Stimulated activated naive CD8-positive, alpha-beta T cell treated with anti-CD3 and anti-CD28 coated beads, Interleukin-15, Interleukin-2, amounts not matched to agents 100 ng/mL and 50 ng/mL, for 24 hours (primary cell): ENCODE data around the gene SLC7A6OS.

ENCODE experiments used
- H3K27ac Mint-ChIP-seq: one replicate; pipeline ENCODE4 v1.8.0; 2021; ENCODE audit warnings: mild to moderate bottlenecking, mixed read lengths
- H3K27me3 Mint-ChIP-seq: one replicate; pipeline ENCODE4 v1.8.0; 2021; ENCODE audit warnings: mixed read lengths
- H3K36me3 Mint-ChIP-seq: one replicate; pipeline ENCODE4 v1.8.0; 2021; ENCODE audit warnings: low read depth, mixed read lengths
- H3K4me1 Mint-ChIP-seq: one replicate; pipeline ENCODE4 v1.8.0; 2021; ENCODE audit warnings: low read depth, mixed read lengths
- H3K4me3 Mint-ChIP-seq: one replicate; pipeline ENCODE4 v1.8.0; 2021; ENCODE audit warnings: mild to moderate bottlenecking, mixed read lengths
- H3K9me3 Mint-ChIP-seq: one replicate; pipeline ENCODE4 v1.8.0; 2021; ENCODE audit warnings: mixed read lengths

The SLC7A6OS gene

DNA sequence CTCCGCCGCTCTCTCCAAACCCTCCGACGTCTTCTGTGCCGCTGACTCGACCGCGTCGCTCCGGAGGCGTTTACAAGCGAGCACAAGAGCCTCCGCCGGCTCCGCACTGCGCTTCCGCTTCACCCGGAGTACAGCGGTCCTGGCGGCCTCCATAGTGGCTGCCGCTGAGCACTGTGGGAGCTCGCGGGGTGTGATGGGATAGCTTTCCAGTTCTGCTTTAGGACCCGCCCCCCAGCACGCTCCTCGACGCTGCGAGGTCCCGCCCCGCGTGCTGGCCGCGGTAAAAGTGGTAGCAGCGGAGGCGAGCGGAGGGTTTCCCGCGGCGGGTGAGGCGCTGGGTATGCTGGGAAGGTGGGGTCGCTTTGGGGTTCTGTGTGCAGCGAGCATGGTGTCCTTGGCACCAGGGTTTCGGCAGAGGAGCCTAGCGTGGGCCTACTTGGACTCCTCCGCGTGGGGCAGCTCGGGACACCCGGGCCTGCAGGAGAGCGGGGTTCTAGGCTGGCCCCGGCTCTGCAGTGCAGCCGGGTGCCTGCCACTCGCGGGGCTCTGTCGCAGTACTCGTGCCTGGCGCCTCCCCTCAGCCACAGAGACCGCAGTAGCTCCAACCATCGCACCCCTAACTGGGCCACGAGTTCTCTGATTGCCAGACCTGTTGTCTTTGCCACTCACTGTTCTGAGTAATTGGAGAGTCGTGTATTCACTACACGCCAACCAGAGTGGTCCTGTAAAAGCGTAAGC is at the start of gene SLC7A6OS, which contains the start of gene PRMT7:
TSS of gene SLC7A6OS (minus strand) at position 173 of the 738 bp plus-strand sequence. CDS start at position 153, 20 bp downstream.
TSS of gene PRMT7 (plus strand) at position 246 of the 738 bp plus-strand sequence. CDS start 4,961 bp downstream, outside the sequence.
- Mint-ChIP-seq H3K9me3 (no peaks in the 10 kb centered on the region), H3K27ac (peak within 1 kb of the TSS; percentile 86), H3K27me3 (no peaks in the 10 kb centered on the region), H3K4me3 (peak within 1 kb of the TSS; percentile 89), H3K36me3 (peaks cover 36% of the 10 kb centered on the region), H3K4me1 (peaks cover 48% of the 10 kb centered on the region)

DNA sequence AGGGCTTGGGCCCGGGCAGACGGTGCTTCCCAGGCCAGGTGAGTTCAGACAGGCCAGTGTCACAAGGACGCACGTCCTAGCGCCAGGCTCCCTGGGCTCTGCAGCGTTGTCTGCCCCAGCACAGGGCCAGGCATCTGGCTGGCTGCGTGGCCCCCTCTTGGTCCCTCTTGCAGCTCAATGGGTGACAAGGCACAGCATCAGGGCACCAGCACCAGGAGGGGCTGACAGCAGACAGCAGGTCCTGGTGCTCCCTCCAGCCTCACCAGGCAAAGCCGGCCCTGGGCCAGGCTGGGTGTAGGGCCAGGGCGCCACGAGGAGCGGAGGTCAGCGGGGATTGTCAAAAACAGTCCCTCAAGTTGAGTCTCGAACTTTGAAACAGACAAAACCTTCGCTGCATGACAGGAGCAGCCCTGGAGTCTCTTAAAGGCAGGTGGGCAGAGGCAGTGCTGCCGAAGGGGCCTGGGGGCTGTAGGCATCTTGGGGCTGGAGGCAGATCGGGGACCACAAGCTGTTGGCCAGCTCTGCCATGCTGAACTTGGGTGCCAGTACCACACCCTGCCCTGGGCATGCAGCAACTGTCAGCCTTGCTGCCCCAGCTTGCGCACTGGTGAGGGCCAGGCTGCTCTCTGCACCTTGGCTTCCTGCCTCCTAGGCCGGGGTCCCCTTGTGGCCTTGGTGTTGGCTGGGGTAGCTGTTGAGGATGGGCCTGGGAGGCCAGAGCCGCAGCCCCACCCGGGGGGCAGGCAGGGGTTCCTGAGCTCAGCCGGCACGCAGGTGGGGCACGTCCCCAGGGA is 48.8 kb upstream of the SLC7A6OS start:
- H3K27me3 Mint-ChIP-seq: no peaks in the 10 kb centered on the region
- peaks cover 35% of the 10 kb centered on the region for H3K36me3 Mint-ChIP-seq
- H3K4me1 Mint-ChIP-seq: peaks cover 30% of the 10 kb centered on the region
- H3K4me3 Mint-ChIP-seq: no peak overlapping the region
- H3K9me3 Mint-ChIP-seq: no peaks in the 10 kb centered on the region
- no peak overlapping the region for H3K27ac Mint-ChIP-seq

DNA sequence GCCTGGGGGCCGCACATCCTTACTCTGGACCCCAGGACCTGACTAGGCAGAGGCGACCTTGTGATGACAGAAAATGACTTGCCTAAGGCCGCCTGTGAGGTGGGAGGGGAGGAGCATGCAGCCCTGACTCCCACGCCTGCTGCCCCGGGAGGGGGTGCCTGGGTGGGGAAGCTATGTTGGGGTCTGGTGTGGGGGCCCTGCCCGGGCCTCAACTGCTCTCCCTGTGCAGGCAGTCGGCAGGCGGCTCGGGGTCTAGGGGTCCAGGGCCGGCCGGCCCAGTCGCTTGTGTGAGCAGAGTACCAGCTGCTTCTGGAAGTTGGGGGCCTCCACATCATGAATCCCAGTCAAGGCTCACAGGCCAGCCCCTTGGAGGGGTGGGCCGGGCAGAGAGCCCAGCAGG is 48.2 kb upstream of the SLC7A6OS start:
- Mint-ChIP-seq H3K27me3 (no peaks in the 10 kb centered on the region), H3K4me3 (no peak overlapping the region), H3K36me3 (peaks cover 40% of the 10 kb centered on the region), H3K4me1 (peaks cover 30% of the 10 kb centered on the region), H3K9me3 (no peaks in the 10 kb centered on the region), H3K27ac (no peak overlapping the region)

DNA sequence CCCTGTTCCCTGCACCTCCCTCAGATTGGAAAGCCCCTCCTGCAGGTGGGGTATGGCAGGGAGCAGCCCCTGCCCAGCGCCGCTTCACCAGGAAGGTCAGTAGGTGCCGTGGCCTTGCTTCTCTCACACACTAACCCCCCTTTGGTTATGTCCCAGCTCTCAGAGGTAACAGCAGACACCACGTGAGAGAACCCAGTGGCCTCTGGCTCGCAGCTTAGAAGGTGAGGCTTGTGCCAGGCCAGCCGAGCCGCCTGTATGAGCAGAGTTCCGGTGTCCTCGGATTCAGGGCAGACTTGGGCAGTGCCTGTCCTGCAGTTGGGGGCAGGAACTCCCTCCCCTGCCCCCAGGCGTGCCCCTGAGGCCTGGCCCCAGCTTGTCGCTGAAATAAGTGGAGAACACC is 47.2 kb upstream of the SLC7A6OS start:
- H3K9me3 Mint-ChIP-seq: no peaks in the 10 kb centered on the region
- H3K36me3 Mint-ChIP-seq: peaks cover 49% of the 10 kb centered on the region
- H3K4me3 Mint-ChIP-seq: no peak overlapping the region
- no peak overlapping the region for H3K27ac Mint-ChIP-seq
- H3K4me1 Mint-ChIP-seq: peaks cover 30% of the 10 kb centered on the region
- H3K27me3 Mint-ChIP-seq: no peaks in the 10 kb centered on the region

DNA sequence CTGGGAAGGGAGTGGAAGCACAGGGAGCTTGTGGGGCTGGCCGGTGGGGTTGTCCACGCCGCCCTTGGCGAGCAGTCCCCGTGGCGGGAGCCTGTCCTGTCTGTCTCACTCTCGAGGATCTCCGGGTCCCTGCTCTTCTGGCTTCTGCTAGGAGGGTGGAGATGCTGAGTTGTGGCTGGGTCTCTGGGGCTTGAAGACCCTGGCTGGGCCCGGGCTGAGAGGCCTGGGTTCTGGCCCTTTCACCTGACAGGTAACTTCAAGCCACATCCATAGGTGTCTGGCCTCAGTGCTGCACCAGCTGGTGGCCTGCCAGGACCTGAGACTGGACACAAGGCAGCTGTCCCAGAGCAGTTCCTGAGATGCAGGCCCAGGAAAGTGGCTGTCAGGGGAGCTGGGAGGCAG is 46.8 kb upstream of the SLC7A6OS start:
- Mint-ChIP-seq H3K27me3 (no peaks in the 10 kb centered on the region), H3K4me1 (peaks cover 30% of the 10 kb centered on the region), H3K4me3 (no peak overlapping the region), H3K36me3 (peaks cover 52% of the 10 kb centered on the region), H3K27ac (no peak overlapping the region), H3K9me3 (no peaks in the 10 kb centered on the region)

DNA sequence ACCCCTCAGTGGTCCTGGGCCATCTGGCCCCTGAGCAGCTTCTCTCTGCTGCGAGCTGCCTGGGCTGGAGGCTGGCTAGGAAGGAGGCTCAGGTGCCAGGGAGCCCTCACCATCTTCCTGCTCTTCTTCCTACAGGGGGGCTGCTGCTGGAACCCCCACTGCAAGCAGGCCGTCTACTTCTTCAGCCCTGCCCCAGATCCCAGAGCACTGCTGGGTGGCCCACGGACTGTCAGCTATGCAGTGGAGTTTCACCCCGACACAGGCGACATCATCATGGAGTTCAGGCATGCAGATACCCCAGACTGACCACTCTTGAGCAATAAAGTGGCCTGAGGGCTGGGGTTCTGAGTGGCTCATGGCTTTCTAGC is 46.2 kb upstream of the SLC7A6OS start:
- Mint-ChIP-seq H3K9me3 (no peaks in the 10 kb centered on the region), H3K4me1 (peaks cover 30% of the 10 kb centered on the region), H3K27me3 (no peaks in the 10 kb centered on the region), H3K27ac (no peak overlapping the region), H3K4me3 (no peak overlapping the region), H3K36me3 (peaks cover 56% of the 10 kb centered on the region)

DNA sequence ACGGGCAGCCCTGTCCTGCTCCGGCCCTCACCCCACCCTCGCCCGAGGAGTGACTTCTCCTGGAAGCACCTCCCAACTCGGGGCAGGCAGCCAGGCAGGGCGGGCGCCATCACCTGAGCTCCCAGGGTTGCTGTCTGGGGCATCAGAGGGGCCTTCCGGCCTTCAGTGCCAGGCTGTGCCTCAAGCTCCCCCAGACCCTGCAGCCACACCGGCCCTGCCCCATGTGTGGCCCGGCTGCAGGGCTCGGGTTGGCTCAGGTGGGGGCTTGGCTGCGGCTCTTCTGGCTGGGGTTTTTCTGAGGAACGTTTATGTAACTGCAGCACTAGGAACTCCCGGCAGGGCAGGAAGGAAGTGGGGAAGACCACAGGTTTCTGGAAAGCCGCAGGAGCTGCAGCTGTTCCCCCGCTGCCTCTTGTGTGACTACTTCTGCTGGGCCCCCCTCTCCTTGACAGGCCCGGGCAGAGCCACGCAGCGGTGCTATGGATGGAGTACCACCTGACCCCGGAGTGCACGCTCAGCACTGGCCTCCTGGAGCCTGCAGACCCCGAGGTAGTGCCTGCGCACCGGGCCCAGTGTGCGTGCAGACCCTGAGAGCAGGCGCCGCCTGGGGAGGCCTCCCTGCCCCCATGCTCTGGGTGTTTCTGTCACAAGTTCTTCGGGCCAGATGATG is 45.6 kb upstream of the SLC7A6OS start:
- Mint-ChIP-seq H3K36me3 (peaks cover 62% of the 10 kb centered on the region), H3K4me1 (peaks cover 30% of the 10 kb centered on the region), H3K27ac (no peak overlapping the region), H3K9me3 (no peaks in the 10 kb centered on the region), H3K27me3 (no peaks in the 10 kb centered on the region), H3K4me3 (no peak overlapping the region)

DNA sequence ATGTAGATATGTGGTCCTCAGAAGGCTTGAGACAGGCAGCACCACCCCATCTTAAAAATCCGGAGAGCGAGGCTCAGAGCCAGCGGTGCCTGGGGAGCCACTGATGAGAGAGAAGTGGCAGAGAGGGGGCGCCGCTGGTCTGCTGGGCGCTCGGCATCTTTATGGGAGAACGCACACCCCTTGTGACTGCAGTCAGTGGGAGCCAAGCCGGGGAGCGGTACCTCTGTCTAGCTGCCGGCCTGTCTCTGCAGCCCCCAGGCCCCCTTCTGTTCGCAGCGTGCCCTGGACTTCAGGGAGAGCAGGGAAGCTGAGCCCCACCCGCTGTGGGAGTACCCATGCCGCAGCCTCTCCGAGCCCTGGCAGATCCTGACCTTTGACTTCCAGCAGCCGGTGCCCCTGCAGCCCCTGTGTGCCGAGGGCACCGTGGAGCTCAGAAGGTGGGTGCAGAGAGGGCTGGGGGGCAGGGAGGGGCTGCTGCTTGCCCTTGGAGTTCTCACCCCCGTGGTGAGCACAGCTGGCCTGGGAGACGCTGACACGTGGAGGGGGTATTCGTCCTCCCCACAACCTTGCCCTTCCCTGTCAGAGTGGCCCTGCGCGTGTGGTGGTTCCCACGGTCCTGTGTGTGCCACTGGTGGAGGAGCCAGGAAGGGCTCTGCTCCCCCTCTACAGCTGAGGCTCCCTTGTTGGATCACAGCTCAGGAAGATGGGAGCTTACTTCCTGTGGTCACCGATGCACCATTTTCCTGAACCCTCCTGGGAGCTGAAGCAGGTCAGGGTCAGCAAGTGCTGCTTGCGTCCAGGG is 44.9 kb upstream of the SLC7A6OS start:
- H3K36me3 Mint-ChIP-seq: peaks cover 65% of the 10 kb centered on the region
- H3K4me3 Mint-ChIP-seq: no peak overlapping the region
- H3K27me3 Mint-ChIP-seq: no peaks in the 10 kb centered on the region

DNA sequence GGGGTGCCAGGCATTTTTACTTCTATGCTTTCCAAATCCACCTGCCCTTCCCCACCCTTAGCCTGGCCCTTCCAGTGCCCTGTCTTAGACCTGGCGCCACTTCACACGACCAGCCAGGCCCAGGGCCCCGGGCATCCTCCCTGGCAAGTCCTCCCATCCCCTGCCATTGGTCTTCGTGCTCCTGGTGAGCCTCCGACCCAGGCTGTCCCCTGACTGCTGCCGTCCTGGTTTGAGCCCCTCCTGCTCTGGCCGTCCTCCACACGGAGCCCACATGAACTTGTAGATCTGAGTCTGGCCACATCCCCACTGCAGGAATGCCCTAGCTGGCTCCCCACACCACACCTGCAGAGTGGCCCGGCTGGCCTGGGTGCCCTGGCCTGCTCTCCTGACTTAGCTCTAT is 44.1 kb upstream of the SLC7A6OS start:
- H3K4me1 Mint-ChIP-seq: peaks cover 30% of the 10 kb centered on the region
- H3K4me3 Mint-ChIP-seq: no peak overlapping the region
- H3K27ac Mint-ChIP-seq: no peak overlapping the region
- H3K27me3 Mint-ChIP-seq: no peaks in the 10 kb centered on the region
- no peaks in the 10 kb centered on the region for H3K9me3 Mint-ChIP-seq
- peaks cover 68% of the 10 kb centered on the region for H3K36me3 Mint-ChIP-seq

More for the DNA sequence above, 44.9 kb upstream of the SLC7A6OS start:
- H3K27ac Mint-ChIP-seq: no peak overlapping the region
- no peaks in the 10 kb centered on the region for H3K9me3 Mint-ChIP-seq
- peaks cover 30% of the 10 kb centered on the region for H3K4me1 Mint-ChIP-seq

DNA sequence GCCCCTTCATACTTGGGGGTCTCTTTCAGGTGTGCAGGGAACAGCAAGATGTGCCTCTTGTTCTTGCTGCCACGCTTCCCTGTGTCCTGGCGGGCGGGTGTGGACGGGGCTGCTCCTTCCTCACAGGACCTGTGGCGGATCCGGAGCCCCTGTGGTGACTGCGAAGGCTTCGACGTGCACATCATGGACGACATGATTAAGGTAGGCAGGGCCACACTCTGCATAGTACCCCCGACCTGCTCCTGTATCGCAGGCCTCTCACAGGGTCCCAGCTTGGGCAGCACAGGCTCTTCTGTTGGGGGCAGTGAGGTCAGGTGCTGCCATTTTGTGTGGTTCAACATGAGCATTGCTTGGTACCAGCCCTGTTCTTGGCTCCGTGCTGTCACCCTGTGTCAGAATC is 42.6 kb upstream of the SLC7A6OS start:
- Mint-ChIP-seq H3K9me3 (no peaks in the 10 kb centered on the region), H3K27me3 (no peaks in the 10 kb centered on the region), H3K4me1 (peaks cover 29% of the 10 kb centered on the region), H3K36me3 (peaks cover 75% of the 10 kb centered on the region), H3K4me3 (no peak overlapping the region), H3K27ac (no peak overlapping the region)

DNA sequence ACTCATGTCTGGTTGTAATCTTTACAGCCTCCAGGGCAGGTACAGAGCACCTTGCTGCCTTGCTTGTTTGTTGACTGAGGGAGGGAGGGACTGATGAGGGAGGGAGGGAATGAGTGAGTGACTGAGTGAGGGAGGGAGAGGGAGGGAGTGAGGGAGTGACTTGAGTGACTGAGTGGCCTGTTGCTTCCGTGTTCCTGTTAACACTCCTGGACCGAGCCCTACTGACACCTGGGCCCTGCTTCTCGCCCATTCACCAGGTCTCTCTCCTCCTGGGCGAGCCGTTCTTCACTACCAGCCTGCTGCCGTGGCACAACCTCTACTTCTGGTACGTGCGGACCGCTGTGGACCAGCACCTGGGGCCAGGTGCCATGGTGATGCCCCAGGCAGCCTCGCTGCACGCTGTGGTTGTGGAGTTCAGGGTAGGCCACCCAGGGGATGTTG is 41.3 kb upstream of the SLC7A6OS start:
- no peaks in the 10 kb centered on the region for H3K9me3 Mint-ChIP-seq
- H3K36me3 Mint-ChIP-seq: peaks cover 75% of the 10 kb centered on the region

DNA sequence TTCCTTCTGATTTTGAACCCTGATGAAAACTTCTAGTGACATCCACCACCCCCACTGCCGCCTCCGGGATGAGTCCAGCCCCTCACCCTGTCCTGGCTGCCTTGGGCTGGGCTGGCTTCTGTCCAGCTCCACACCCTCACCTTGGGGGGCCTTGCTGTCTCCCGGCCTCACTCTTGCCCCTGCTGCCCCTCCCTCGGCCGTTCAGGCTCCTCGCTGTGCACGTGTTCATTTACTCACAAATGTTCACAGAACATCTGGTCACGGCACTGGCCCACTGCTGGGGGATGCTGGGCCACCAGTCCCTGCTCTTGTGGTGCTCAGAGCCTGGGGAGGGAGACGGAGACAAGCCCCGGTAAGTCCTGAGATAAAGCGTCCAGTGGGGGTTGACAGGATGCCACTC is 40.7 kb upstream of the SLC7A6OS start:
- Mint-ChIP-seq H3K27me3 (no peaks in the 10 kb centered on the region), H3K9me3 (no peaks in the 10 kb centered on the region), H3K27ac (no peak overlapping the region), H3K4me1 (peaks cover 16% of the 10 kb centered on the region), H3K4me3 (no peak overlapping the region), H3K36me3 (peaks cover 79% of the 10 kb centered on the region)

More for the DNA sequence above, 41.3 kb upstream of the SLC7A6OS start:
- no peak overlapping the region for H3K27ac Mint-ChIP-seq
- peaks cover 22% of the 10 kb centered on the region for H3K4me1 Mint-ChIP-seq
- H3K4me3 Mint-ChIP-seq: no peak overlapping the region
- H3K27me3 Mint-ChIP-seq: no peaks in the 10 kb centered on the region

DNA sequence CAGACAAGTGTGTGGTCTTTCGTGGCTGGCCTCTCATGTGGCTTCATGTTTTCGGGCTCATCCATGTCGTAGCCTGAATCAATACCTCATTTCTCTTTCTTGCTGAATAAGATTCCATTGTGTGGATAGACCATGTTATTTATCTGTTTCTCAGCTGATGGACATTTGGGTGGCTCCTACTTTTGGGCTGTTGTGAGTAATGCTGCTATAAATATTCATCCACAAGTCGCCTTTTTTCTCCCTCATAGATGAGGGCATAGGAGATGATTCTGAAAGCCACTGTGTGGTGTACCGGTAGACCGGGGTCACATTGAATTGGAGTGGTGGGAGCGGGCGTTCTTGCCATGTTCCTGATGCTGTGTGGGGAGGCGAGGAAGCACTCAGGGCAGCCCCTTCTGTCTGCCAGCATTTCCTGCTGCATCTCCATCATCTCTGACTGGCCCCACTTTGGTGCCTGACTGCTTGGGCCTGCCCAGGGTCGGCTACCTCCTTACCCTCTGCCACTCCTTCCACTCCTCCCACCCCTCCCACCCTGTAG is 40.1 kb upstream of the SLC7A6OS start:
- no peak overlapping the region for H3K27ac Mint-ChIP-seq

DNA sequence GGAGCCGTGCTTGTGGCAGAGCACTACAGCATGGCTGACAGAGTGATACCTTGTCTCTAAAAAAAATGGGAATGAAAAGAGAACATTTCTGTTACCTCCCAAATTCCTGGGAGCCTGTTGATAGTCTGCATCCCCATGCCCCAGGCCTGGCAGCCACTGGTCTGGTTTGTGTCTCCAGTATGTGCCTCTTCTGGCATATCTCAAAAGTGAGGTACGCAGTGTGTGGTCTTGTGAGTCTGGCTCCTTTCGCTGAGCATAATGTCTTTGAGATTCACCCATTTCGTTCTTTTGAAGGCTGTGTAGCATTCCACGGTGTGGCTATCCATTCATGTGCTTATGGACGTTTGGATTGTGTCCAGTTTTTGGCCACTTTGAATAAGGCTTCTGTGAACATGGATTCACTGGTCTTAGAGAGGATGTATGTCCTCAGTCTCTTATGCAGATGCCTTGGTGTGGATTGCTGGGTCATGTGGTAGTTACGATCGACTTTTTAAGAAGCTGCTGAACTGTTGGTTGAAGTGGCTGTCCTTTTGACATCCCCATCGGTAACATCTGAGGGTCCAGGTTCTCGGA is 39.2 kb upstream of the SLC7A6OS start:
- Mint-ChIP-seq H3K36me3 (peaks cover 83% of the 10 kb centered on the region), H3K27ac (no peak overlapping the region), H3K27me3 (no peaks in the 10 kb centered on the region), H3K4me3 (no peak overlapping the region), H3K9me3 (no peaks in the 10 kb centered on the region), H3K4me1 (peaks cover 11% of the 10 kb centered on the region)

More for the DNA sequence above, 40.1 kb upstream of the SLC7A6OS start:
- Mint-ChIP-seq H3K4me1 (peaks cover 12% of the 10 kb centered on the region), H3K9me3 (no peaks in the 10 kb centered on the region), H3K27me3 (no peaks in the 10 kb centered on the region), H3K4me3 (no peak overlapping the region), H3K36me3 (peaks cover 83% of the 10 kb centered on the region)
